ENCODE results near the gene PA2G4.

DNA sequence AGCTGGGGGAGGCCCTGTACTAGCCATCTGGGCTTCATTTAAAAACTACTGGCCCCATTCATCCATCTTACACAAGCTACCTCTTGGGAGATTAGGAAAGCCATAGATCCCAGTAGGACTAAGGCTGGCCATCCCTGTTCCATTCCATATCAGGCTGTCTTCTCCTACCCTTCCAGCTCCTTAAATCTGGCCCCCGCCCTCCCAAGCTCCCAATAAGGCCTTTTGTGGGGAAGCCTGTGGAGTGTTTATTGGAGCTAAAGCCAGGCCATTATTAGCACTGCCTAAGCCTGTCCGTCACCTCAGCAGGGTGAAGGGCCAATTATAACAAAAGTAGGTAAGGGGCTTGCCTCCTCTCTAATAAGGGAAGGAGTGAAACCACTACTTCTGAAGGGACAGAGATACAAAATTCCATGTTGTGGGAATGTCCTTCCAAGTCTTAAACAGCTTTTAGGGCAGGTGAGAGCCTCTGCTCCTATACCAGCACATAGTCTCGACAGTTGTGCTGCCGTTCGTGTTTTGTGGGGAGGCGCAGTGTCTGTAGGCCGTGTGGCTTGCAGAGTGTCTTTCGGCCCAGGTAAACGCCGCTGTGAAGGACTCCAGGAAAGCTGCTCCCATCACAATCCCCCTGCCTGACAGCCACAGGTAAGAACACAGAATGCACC is 57.5 kb downstream of the PA2G4 start:
- TF ChIP-seq EZH2 (IDR thresholded peaks at IDR 0.05; ENCODE audit: insufficient read depth, low read length) = no peak
- TF ChIP-seq, protein P1, sequence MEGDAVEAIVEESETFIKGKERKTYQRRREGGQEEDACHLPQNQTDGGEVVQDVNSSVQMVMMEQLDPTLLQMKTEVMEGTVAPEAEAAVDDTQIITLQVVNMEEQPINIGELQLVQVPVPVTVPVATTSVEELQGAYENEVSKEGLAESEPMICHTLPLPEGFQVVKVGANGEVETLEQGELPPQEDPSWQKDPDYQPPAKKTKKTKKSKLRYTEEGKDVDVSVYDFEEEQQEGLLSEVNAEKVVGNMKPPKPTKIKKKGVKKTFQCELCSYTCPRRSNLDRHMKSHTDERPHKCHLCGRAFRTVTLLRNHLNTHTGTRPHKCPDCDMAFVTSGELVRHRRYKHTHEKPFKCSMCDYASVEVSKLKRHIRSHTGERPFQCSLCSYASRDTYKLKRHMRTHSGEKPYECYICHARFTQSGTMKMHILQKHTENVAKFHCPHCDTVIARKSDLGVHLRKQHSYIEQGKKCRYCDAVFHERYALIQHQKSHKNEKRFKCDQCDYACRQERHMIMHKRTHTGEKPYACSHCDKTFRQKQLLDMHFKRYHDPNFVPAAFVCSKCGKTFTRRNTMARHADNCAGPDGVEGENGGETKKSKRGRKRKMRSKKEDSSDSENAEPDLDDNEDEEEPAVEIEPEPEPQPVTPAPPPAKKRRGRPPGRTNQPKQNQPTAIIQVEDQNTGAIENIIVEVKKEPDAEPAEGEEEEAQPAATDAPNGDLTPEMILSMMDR (IDR thresholded peaks at IDR 0.05; ENCODE audit: insufficient read depth, low read depth, low read length) = no peak
